22Rv1 (cell line): ENCODE data around the gene CAPS2.

Experiments
- H3K27ac ChIP-seq: fragments of 450-650 bp; 2 replicates; pipeline ENCODE4 v1.5.1; 2017
- CTCF ChIP-seq: fragments of 450-650 bp; IDR thresholded peaks from 2 replicates; pipeline ENCODE4 v1.5.1; 2017; ENCODE audit warnings: mild to moderate bottlenecking
- ZFX ChIP-seq: fragments of 450-650 bp; IDR thresholded peaks from 2 replicates; pipeline ENCODE4 v1.6.1; 2017; ENCODE audit warnings: antibody characterized with exemption, borderline replicate concordance

CAPS2 gene

GRCh38 chr12:75327642-75328041 is 2.5 kb downstream of the CAPS2 start:
- TF ChIP-seq ZFX (no peak), CTCF (no peak)
- no peak overlapping the region for H3K27ac ChIP-seq

GRCh38 chr12:75323663-75324062 is 6.5 kb downstream of the CAPS2 start:
- no peak for TF ChIP-seq CTCF
- H3K27ac ChIP-seq, result no peak overlapping the region

GRCh38 chr12:75322464-75322863 is 7.7 kb downstream of the CAPS2 start:
- TF ChIP-seq ZFX (no peak), CTCF (no peak)
- H3K27ac ChIP-seq, result no peak overlapping the region

GRCh38 chr12:75317784-75318183 is 12.3 kb downstream of the CAPS2 start:
- TF ChIP-seq ZFX (no peak), CTCF (no peak)
- no peak overlapping the region for H3K27ac ChIP-seq

- H3K27ac ChIP-seq, result no peak overlapping the region
- no peak for TF ChIP-seq ZFX
- TF ChIP-seq CTCF, result no peak
These were observed 14.6 kb downstream of the CAPS2 start for GRCh38 chr12:75315518-75315917.

- no peak overlapping the region for H3K27ac ChIP-seq
- no peak for TF ChIP-seq CTCF
- TF ChIP-seq ZFX, result no peak
These were observed 18.8 kb downstream of the CAPS2 start for GRCh38 chr12:75311369-75311768.

- no peak overlapping the region for H3K27ac ChIP-seq
- TF ChIP-seq ZFX (no peak), CTCF (no peak)
These were observed 21.8 kb downstream of the CAPS2 start for GRCh38 chr12:75308279-75308678.
